B cell (primary cell): ENCODE data around the gene JMJD1C. TPM values are rescaled to one million over a fixed set of nuclear protein-coding genes. Genes with fewer than 3 reads are reported as not detected.

Source experiments
- ATAC-seq: fragments of 200-7000 bp; cut with Tn5 transposase; one replicate; pipeline ENCODE4 v1.10.0; 2021; ENCODE audit warnings: low read depth, mild to moderate bottlenecking, moderate number of reproducible peaks, moderate library complexity
- CTCF ChIA-PET: fragments of 350-600 bp; sonication (Branson Sonifier 250); formaldehyde crosslinking; loops from one replicate; lab custom pipeline; 2021; ENCODE audit warnings: antibody characterized with exemption, inconsistent platforms; lab: Charles Lee
- POLR2A ChIA-PET: fragments of 350-600 bp; sonication (Branson Sonifier 250); formaldehyde crosslinking; loops from one replicate; lab custom pipeline; 2021; ENCODE audit warnings: antibody characterized with exemption; lab: Charles Lee
- DNase-seq: peaks from one replicate; pipeline ENCODE4 v3.0.0; 2013
- H2AFZ ChIP-seq: 2 replicates; pipeline ENCODE4 v1.6.1; 2012; ENCODE audit warnings: mild to moderate bottlenecking, low read depth, low read length; ENCODE audit not compliant: insufficient read depth, poor library complexity, severe bottlenecking
- H3K27ac ChIP-seq, 2 donors: 1 replicate in 1 of 2; 2 replicates in 1 of 2; pipeline ENCODE4 v1.5.1; 2012 to 2013; ENCODE audit warnings: low read length in 2 of 2, mild to moderate bottlenecking in 2 of 2, moderate library complexity in 1 of 2
- H3K27me3 ChIP-seq, 4 experiments: fragments of 200-600 bp in 1 of 4; sonication (generic) in 1 of 4; replicated peaks in 1 of 4; 1 replicate in 2 of 4; 2 replicates in 2 of 4; pipeline versions ENCODE4 v1.6.1 to v1.7.0; 2013 to 2016; ENCODE audit warnings: low read length in 3 of 4, mild to moderate bottlenecking in 2 of 4, mixed read lengths in 1 of 4, moderate library complexity in 1 of 4; ENCODE audit not compliant: insufficient read depth in 4 of 4, control insufficient read depth in 3 of 4; ENCODE audit errors: control extremely low read depth in 1 of 4
- H3K36me3 ChIP-seq, 2 experiments: replicated peaks in 1 of 2; 1 replicate in 1 of 2; 2 replicates in 1 of 2; pipeline versions ENCODE4 v1.6.1 to v1.7.1; 2013; ENCODE audit warnings: low read length in 1 of 2; ENCODE audit not compliant: insufficient read depth in 2 of 2, control insufficient read depth in 1 of 2; ENCODE audit errors: control extremely low read depth in 1 of 2, extremely low read depth in 1 of 2
- H3K4me1 ChIP-seq, 2 donors: fragments of 200-600 bp in 1 of 2; sonication (generic) in 1 of 2; 1 replicate in 1 of 2; 2 replicates in 1 of 2; pipeline versions ENCODE4 v1.5.1 to v1.6.1; 2013 to 2017; ENCODE audit warnings: low read length in 2 of 2; ENCODE audit not compliant: control insufficient read depth in 2 of 2, insufficient read depth in 2 of 2
- H3K4me2 ChIP-seq: replicated peaks from 2 replicates; pipeline ENCODE3; 2012; ENCODE audit warnings: mild to moderate bottlenecking, low read depth, low read length; ENCODE audit not compliant: poor library complexity, severe bottlenecking
- H3K4me3 ChIP-seq, 5 experiments: fragments of 200-600 bp in 1 of 5; sonication (generic) in 1 of 5; 1 replicate in 3 of 5; 2 replicates in 2 of 5; pipeline versions ENCODE4 v1.5.1 to v1.7.0; 2011 to 2016; ENCODE audit warnings: low read length in 4 of 5, mild to moderate bottlenecking in 4 of 5, low read depth in 2 of 5, control low read depth in 1 of 5, moderate library complexity in 1 of 5; ENCODE audit not compliant: insufficient read depth in 1 of 5; ENCODE audit errors: control extremely low read depth in 1 of 5, extremely low read depth in 1 of 5
- H3K79me2 ChIP-seq: fragments of 200-600 bp; sonication (generic); one replicate; pipeline ENCODE4 v1.6.0; 2016; ENCODE audit warnings: low read length; ENCODE audit not compliant: control insufficient read depth, insufficient read depth
- H3K9ac ChIP-seq: fragments of 200-600 bp; sonication (generic); 2 replicates; pipeline ENCODE4 v1.6.1; 2017; ENCODE audit warnings: mild to moderate bottlenecking, low read length, moderate library complexity
- H3K9me3 ChIP-seq, 3 donors: one replicate each; pipeline versions ENCODE4 v1.6.1 to v1.7.1; 2013; ENCODE audit warnings: low read length in 2 of 3; ENCODE audit not compliant: control insufficient read depth in 2 of 3, insufficient read depth in 1 of 3; ENCODE audit errors: control extremely low read depth in 1 of 3
- H4K20me1 ChIP-seq: 2 replicates; pipeline ENCODE4 v1.6.0; 2012; ENCODE audit warnings: mild to moderate bottlenecking, low read length; ENCODE audit not compliant: insufficient read depth, control insufficient read depth, poor library complexity, severe bottlenecking
- H3K27ac Mint-ChIP-seq: one replicate; pipeline ENCODE4 v1.8.0; 2021; ENCODE audit warnings: mixed read lengths
- H3K27me3 Mint-ChIP-seq: one replicate; pipeline ENCODE4 v1.8.0; 2021; ENCODE audit warnings: mixed read lengths
- H3K4me1 Mint-ChIP-seq: one replicate; pipeline ENCODE4 v1.8.0; 2021; ENCODE audit warnings: mixed read lengths
- H3K4me3 Mint-ChIP-seq: one replicate; pipeline ENCODE4 v1.8.0; 2021; ENCODE audit warnings: mixed read lengths
- H3K9me3 Mint-ChIP-seq: one replicate; pipeline ENCODE4 v1.8.0; 2022; ENCODE audit warnings: mixed read lengths; ENCODE audit not compliant: insufficient read depth
- EZH2 ChIP-seq: IDR thresholded peaks from 2 replicates; pipeline ENCODE4 v1.6.1; 2012; ENCODE audit warnings: borderline replicate concordance, low read depth, mild to moderate bottlenecking, moderate library complexity, low read length; ENCODE audit not compliant: insufficient read depth, poor library complexity, severe bottlenecking
- WGBS: methylation state at CpG from one replicate; pipeline ENCODE4 v1.1.5; 2013; ENCODE audit warnings: missing lambda C conversion rate; ENCODE audit not compliant: insufficient coverage; 5-methylcytosine and 5-hydroxymethylcytosine counted together
- intact Hi-C: fragments of 100-400 bp; cut with micrococcal nuclease; formaldehyde crosslinking; loops from one replicate; pipeline ENCODE4 v1.10.0; 2022
- polyA plus RNA-seq: library from polyadenylated mRNA; depleted of rRNA; stranded (reverse); fragments of >200 nt; gene quantifications from 2 replicates; pipeline ENCODE4 v1.2.3, GENCODE V29; 2012
- total RNA-seq, 2 donors: library from RNA; stranded (reverse); fragments of 120-200 nt in 1 of 2; gene quantifications; 1 replicate in 1 of 2; 2 replicates in 1 of 2; pipeline versions ENCODE4 v1.2.3 to v1.2.4, GENCODE V29; 2013 to 2022
- TF ChIP-seq, protein P1 (sequence below): fragments of 200-600 bp; IDR thresholded peaks from one replicate; pipeline ENCODE4 v1.8.0; 2022; ENCODE audit warnings: antibody characterized with exemption, mild to moderate bottlenecking

JMJD1C gene
- total and polyA plus RNA-seq, 2 donors (not counting 1 experiment from before 2014, with no cell fraction given), result 81.8 to 235 TPM

DNA sequence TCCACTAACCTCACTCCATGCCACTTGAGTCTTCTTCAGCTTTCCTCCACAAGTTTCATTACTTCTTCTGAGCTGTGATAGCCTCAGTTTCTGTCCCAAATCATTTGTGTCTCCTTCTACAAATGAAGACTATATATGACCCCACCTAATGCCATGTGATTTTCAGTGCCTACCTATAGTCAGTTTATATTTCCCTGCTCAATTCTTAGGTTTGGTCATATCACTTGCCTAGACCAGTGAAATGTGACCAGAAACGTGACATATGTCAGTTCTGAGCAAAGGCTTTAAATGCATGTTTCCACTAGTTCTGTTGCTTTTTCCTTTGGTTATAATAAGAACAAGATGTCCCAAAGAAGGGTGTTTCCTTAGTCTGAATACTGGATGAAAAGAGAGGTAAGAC is 30.8 kb upstream of the JMJD1C start:
- ATAC-seq, result no peak
- H3K36me3 ChIP-seq, result no peaks in the 10 kb centered on the region
- H3K79me2 ChIP-seq, result peaks cover 74% of the 10 kb centered on the region
- Mint-ChIP-seq H3K9me3 (no peaks in the 10 kb centered on the region), H3K4me1 (peaks cover 25% of the 10 kb centered on the region), H3K27ac (no peak overlapping the region), H3K27me3 (no peaks in the 10 kb centered on the region), H3K4me3 (no peak overlapping the region)
- POLR2A ChIA-PET, result no interaction called here
- H3K4me1 ChIP-seq, result no peaks in the 10 kb centered on the region
- peaks cover 0 to 4% (median 0%) of the 10 kb centered on the region in 3 donors for H3K9me3 ChIP-seq
- TF ChIP-seq, protein P1, sequence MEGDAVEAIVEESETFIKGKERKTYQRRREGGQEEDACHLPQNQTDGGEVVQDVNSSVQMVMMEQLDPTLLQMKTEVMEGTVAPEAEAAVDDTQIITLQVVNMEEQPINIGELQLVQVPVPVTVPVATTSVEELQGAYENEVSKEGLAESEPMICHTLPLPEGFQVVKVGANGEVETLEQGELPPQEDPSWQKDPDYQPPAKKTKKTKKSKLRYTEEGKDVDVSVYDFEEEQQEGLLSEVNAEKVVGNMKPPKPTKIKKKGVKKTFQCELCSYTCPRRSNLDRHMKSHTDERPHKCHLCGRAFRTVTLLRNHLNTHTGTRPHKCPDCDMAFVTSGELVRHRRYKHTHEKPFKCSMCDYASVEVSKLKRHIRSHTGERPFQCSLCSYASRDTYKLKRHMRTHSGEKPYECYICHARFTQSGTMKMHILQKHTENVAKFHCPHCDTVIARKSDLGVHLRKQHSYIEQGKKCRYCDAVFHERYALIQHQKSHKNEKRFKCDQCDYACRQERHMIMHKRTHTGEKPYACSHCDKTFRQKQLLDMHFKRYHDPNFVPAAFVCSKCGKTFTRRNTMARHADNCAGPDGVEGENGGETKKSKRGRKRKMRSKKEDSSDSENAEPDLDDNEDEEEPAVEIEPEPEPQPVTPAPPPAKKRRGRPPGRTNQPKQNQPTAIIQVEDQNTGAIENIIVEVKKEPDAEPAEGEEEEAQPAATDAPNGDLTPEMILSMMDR, result no peak
- no peak for TF ChIP-seq EZH2
- H4K20me1 ChIP-seq, result no peaks in the 10 kb centered on the region
- no peaks in the 10 kb centered on the region for H3K27me3 ChIP-seq
- intact Hi-C loops, result loop anchor here (5.0 kb wide), 1 partner anchor 46 kb away; no protein-coding TSS in a partner anchor
- H2AFZ ChIP-seq, result no peak overlapping the region
- no peak overlapping the region for H3K9ac ChIP-seq
- H3K4me3 ChIP-seq, result no peak overlapping the region
- no peak overlapping the region for H3K4me2 ChIP-seq
- CTCF ChIA-PET, result no interaction called here
- no peak for DNase-seq
- H3K27ac ChIP-seq, result no peak overlapping the region
- no CpG with 5 or more reads among the region's 1 CpG for WGBS

DNA sequence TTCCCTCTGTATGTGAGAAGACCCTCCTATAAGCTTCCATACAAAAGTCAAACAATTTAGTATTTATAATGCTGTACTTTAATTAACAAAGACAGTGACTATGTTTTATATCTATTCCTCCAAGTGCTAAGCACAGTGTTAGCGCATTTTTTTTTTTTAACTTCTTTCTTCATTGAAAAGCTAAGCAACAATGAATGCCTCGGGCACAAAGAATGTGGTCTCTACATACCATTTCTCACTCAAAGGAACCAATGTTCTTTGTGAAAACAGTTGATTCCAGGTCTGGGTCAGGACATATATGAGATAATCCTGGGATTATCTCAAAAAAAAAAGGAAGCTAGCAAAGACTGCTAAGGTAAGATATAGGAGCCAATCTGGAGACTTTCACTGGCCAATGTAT is 29.2 kb upstream of the JMJD1C start:
- no peaks in the 10 kb centered on the region for H3K4me1 ChIP-seq
- no peaks in the 10 kb centered on the region for H3K27me3 ChIP-seq
- no peak overlapping the region for H3K4me3 ChIP-seq
- no peak overlapping the region for H3K9ac ChIP-seq
- ATAC-seq (no peak), DNase-seq (no peak)
- H4K20me1 ChIP-seq, result no peaks in the 10 kb centered on the region
- H3K4me2 ChIP-seq, result no peak overlapping the region
- TF ChIP-seq, protein P1, result no peak
- TF ChIP-seq EZH2, result no peak
- Mint-ChIP-seq H3K27me3 (no peaks in the 10 kb centered on the region), H3K27ac (no peak overlapping the region), H3K4me3 (no peak overlapping the region), H3K9me3 (no peaks in the 10 kb centered on the region), H3K4me1 (peaks cover 26% of the 10 kb centered on the region)
- H2AFZ ChIP-seq, result no peak overlapping the region
- H3K27ac ChIP-seq, result no peak overlapping the region
- no CpG with 5 or more reads among the region's 2 CpGs for WGBS
- ChIA-PET POLR2A (no interaction called here), CTCF (interaction anchor here (0.9 kb wide), 1 partner anchor 11 kb away, joined by 4 read pairs; no protein-coding TSS in a partner anchor)
- peaks cover 65% of the 10 kb centered on the region for H3K79me2 ChIP-seq
- H3K9me3 ChIP-seq, result peaks cover 0 to 4% (median 0%) of the 10 kb centered on the region in 3 donors
- no peaks in the 10 kb centered on the region for H3K36me3 ChIP-seq
- intact Hi-C loops, result loop anchor here (5.0 kb wide), 1 partner anchor 47 kb away; no protein-coding TSS in a partner anchor
